GM12801 (cell line): ENCODE results near the gene ENDOD1.

Experiments
- TF ChIP-seq, protein P1 (sequence below): IDR thresholded peaks from one replicate; pipeline ENCODE4 v1.5.1; 2011; ENCODE audit warnings: control low read depth; ENCODE audit not compliant: insufficient read length; ENCODE audit errors: extremely low read depth

The ENDOD1 gene

DNA sequence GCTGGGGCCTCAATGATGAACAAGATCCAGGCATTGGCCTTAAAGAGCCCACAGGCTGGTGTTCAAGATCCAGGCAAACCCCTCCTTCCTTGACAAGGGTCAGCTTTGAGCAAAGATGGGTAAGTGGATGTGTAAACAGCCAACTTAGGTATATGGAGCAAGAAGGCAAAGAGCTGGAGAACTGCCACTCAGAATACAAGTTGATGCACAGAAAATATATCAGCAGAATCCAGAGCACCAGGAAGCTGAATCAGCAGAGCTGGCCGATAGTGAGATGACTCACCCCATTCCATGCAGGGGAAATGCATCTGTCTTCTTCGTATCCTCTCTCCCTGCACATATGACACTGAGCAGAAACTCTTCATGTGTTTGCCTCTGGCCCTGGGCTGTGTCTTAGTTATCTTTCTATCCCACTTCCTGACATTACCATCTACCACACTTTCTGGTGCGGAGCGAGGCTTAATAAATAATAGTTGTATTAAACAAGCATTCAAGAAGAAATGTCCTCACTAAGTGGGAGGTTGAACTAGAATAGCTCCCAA lies 57.8 kb downstream of the ENDOD1 start:
- TF ChIP-seq, protein P1, sequence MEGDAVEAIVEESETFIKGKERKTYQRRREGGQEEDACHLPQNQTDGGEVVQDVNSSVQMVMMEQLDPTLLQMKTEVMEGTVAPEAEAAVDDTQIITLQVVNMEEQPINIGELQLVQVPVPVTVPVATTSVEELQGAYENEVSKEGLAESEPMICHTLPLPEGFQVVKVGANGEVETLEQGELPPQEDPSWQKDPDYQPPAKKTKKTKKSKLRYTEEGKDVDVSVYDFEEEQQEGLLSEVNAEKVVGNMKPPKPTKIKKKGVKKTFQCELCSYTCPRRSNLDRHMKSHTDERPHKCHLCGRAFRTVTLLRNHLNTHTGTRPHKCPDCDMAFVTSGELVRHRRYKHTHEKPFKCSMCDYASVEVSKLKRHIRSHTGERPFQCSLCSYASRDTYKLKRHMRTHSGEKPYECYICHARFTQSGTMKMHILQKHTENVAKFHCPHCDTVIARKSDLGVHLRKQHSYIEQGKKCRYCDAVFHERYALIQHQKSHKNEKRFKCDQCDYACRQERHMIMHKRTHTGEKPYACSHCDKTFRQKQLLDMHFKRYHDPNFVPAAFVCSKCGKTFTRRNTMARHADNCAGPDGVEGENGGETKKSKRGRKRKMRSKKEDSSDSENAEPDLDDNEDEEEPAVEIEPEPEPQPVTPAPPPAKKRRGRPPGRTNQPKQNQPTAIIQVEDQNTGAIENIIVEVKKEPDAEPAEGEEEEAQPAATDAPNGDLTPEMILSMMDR, result no peak

DNA sequence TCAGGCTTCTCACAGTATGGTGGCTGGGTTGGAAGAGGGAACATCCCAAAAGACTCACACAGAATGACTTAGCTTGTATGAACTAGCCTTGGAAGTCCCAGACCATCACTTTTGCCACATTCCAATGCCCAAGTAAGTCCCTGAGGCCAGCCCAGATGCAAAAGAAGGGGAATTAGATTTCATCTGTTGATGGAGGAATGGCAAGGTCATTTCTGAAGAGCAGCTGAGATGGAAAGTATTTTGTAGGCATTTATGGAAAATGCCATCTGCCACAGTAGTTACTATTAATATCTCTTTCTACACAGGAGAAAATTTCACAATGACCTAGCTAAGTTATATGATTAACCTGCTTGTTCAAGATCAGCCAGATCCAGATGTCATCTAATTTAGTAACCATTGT lies 58.8 kb downstream of the ENDOD1 start:
- TF ChIP-seq, protein P1, result no peak

DNA sequence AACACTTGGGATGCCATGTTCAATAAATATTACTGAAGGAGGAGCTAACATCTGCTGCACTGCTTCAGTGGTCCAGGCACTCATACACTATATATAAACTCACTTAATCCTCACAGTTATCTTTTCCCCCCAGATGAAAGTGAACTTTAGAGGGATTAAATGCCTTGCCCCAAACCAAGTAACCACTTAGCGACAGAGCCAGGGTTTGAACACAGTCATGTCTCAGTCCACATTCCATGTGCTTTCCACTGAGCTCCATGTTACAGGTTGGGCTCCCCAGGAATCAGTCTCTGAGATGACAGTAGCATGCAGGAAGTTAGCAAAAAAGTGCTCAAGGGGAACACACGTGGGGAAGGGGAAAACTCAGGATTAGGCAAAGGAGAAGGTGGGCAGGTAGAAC lies 59.3 kb downstream of the ENDOD1 start:
- TF ChIP-seq, protein P1, result no peak

DNA sequence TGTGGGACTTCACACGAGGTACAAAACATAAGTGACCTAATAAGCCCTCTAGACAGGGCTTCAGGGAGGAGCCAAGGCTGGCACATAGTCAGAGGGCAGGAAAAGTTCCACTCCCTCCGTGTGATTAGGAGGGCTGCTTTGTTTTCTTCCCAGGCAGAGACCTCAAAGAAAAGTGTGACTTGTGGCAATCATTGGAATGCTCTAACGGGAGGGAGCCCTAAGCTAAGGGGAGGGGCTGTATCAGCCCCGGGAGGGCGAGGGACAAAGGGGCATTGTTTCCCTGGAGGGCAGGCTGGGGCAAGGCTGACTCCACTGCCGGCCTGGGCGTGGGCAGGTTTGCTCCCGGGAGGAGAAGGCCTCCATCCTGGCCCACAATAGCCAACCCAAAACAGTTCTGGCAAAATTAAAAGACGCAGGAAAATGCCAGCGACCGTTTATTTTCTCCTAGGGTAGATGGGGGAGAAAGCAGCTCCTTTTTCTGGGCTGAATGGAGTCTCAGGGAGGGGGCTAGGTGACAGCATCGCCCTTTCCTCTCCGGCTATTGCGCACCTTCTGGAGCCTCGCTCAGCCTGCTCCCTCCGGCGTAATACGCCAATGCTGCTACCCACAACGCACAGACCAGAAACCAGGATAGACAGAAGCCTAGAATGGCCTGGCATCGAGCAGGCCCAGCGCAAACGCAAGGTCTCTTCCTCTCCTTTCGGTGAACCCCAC lies 60.2 kb downstream of the ENDOD1 start:
- TF ChIP-seq, protein P1, result no peak

DNA sequence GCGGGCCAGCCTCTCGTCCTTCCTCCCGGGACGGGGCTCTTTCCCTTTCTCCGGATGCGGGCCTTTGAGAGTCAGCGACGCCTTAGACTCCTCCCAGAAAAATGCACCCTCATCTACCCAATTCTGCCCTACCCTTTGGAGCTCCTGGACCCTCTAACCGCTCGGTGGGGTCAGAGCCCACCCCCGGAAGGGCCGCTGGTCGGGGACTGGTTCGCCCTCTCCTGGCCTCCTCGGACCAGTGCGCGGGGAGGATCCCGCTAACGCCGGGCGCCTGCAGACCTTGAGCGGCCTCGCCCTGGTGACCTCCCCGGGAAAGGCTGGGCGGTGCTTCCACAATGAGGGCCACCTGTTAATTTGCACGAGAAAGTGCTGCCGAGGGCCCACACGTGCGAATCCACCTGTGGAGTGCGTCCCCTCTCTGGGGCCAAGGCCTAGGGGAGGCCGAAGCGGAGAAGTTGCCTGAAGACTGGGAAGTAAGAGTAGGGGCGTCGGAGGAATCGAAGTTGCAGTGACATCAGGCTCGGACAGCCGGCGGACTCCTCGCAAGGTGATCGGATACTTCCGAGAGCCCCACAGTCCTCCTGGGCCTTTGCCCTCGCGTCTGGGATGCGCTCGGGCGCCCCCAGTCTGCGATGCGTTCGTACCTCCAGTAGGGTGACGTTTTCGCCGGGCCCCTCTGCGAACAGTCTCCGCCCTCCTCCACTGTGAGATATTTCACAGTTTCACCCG lies 61.5 kb downstream of the ENDOD1 start:
- TF ChIP-seq, protein P1, result peak; percentile 53

DNA sequence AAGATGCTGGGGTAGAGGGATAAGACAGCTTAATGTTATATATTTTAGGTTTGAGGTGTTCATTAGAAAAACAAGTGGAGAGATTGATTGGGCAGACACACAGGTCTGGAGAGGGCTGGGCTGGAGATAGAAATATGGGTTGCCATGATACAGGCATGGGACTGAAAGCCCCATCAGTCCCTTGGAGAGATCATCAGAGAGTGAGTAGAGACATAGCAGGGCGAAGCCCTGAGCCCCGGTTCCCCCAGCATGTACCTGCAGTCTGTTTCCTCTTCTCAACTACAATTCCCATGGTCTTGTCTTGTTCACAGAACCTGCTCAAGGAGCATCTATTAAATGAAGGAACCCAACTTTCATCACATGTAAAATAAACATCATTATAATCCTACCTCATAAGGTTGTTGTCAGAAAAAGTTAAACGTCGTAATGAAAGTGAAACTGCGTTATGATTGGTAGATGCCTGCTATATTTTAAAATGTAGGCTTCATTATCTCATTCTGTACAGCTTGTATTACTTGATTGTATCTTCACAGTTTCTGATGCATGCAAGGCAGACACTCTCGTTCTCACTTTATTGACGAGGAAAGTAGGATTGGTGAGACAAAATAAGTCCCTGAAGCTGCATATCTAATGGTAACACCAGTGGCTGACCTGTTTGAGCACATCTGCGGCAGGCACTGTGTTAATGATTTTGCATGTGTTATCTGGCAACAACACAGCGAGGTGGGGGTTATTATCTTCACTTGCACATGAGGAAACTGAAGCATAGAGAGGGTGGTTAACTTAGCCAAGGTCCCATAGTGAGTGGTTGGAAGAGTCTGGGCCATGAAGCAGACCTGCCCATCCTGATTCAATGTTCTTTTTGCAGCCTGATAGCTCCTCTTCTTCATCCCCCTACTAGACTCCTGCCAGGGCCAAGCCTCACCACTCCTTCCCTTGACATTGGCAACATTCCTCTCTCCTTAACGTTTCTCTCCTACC lies 63.5 kb downstream of the ENDOD1 start:
- TF ChIP-seq, protein P1, result no peak

DNA sequence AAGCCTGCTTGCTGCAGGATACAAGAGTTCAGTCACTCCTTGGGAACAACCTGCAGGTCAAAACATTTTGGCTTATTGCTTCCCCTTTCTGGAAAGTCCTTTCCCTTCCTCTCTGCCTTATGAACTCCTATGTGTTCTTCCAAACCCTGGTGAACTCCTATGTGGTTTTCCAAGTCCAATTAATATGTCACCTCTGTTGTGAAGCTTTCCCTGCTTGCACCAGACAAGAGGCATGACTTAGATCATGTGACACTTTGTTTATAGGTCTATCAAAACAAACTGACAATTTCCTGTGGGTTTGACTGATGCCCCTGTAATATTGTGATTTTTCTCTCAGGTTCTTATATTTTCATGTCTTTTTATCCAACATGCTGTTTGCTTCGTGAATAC lies 64.2 kb downstream of the ENDOD1 start:
- TF ChIP-seq, protein P1, result no peak
